Measurements from ENCODE around the gene NCAPG2.

The NCAPG2 gene

DNA sequence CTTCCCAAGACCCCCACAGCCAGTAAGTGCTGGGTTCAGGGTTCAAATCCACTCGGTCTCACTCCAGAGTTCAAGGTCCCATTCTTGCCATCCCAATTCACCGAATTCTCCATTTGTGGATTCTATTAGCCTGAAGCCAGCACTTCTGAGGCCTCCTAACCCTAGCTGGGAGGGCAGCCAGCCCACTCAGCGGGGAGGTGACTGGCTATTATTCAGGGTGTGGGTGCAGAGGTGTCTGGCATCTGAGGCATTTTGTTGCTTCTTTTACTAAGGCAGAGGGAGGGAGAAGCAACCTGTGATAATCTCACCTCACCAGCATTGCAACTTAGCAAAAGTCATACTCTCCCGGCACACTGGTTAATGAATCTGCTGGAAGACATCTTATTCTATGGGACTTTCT is 108.3 kb downstream of the NCAPG2 start:
- Histone ChIP-seq H3K79me1 (replicated peaks; ENCODE audit: low read length, poor library complexity, severe bottlenecking) (no peaks in the 10 kb centered on the region), H2AK5ac (ENCODE audit: low read length, severe bottlenecking) (no peak overlapping the region), H3K4me3 (ENCODE audit: insufficient read depth in 1 of 2, low read depth in 1 of 2, low read length in 2 of 2) (no peak overlapping the region), H4K8ac (ENCODE audit: low read length) (no peak overlapping the region), H3K14ac (ENCODE audit: low read length in 2 of 2) (no peak overlapping the region), H3K36me3 (ENCODE audit: control insufficient read depth in 1 of 2, insufficient read depth in 2 of 2, low read depth in 1 of 2, low read length in 2 of 2) (no peaks in the 10 kb centered on the region), H3K4me2 (ENCODE audit: low read length, poor library complexity, severe bottlenecking) (no peak overlapping the region), H3K4me1 (ENCODE audit: control insufficient read depth, insufficient read depth, low read depth, low read length) (no peaks in the 10 kb centered on the region), H3K9me3 (ENCODE audit: control insufficient read depth, low read length) (peaks cover 2% of the 10 kb centered on the region), H2AFZ (ENCODE audit: low read depth, low read length) (no peak overlapping the region), H2BK12ac (ENCODE audit: low read length in 2 of 2) (no peak overlapping the region), H3K18ac (ENCODE audit: low read depth in 1 of 2, low read length in 2 of 2) (no peak overlapping the region), H2BK120ac (ENCODE audit: low read depth, low read length) (no peak overlapping the region), H3K23ac (ENCODE audit: low read length in 2 of 2) (no peak overlapping the region), H3K9ac (ENCODE audit: low read length) (no peak overlapping the region), H3K27ac (ENCODE audit: low read length, poor library complexity, severe bottlenecking) (no peak overlapping the region), H3K4ac (ENCODE audit: low read depth in 1 of 2, low read length in 2 of 2) (no peak overlapping the region), H2BK5ac (ENCODE audit: low read depth, low read length, poor library complexity, severe bottlenecking) (no peak overlapping the region), H2BK15ac (ENCODE audit: low read depth, poor library complexity, severe bottlenecking) (no peak overlapping the region), H4K91ac (ENCODE audit: low read length) (no peak overlapping the region), H3K27me3 (ENCODE audit: control insufficient read depth in 1 of 2, insufficient read depth in 1 of 2, low read length in 2 of 2) (no peaks in the 10 kb centered on the region)
- DNase-seq: no peak
- WGBS: 91% methylated on average over 4 of the region's 4 CpGs

GRCh38 chr7:158595068-158595467 is 109.5 kb downstream of the NCAPG2 start:
- Histone ChIP-seq H3K4me3 (ENCODE audit: insufficient read depth in 1 of 2, low read depth in 1 of 2, low read length in 2 of 2) (peak overlapping the region in 1 of 2 experiments; percentile 0), H3K4me1 (ENCODE audit: control insufficient read depth, insufficient read depth, low read depth, low read length) (no peaks in the 10 kb centered on the region), H2AFZ (ENCODE audit: low read depth, low read length) (no peak overlapping the region), H3K79me1 (replicated peaks; ENCODE audit: low read length, poor library complexity, severe bottlenecking) (no peaks in the 10 kb centered on the region), H4K8ac (ENCODE audit: low read length) (no peak overlapping the region), H3K36me3 (ENCODE audit: control insufficient read depth in 1 of 2, insufficient read depth in 2 of 2, low read depth in 1 of 2, low read length in 2 of 2) (no peaks in the 10 kb centered on the region), H3K4me2 (ENCODE audit: low read length, poor library complexity, severe bottlenecking) (no peak overlapping the region), H3K23ac (ENCODE audit: low read length in 2 of 2) (no peak overlapping the region), H3K27ac (ENCODE audit: low read length, poor library complexity, severe bottlenecking) (no peak overlapping the region), H2BK12ac (ENCODE audit: low read length in 2 of 2) (no peak overlapping the region), H3K9me3 (ENCODE audit: control insufficient read depth, low read length) (peaks cover 2% of the 10 kb centered on the region), H2AK5ac (ENCODE audit: low read length, severe bottlenecking) (no peak overlapping the region), H3K18ac (ENCODE audit: low read depth in 1 of 2, low read length in 2 of 2) (no peak overlapping the region), H2BK5ac (ENCODE audit: low read depth, low read length, poor library complexity, severe bottlenecking) (no peak overlapping the region), H2BK120ac (ENCODE audit: low read depth, low read length) (no peak overlapping the region), H4K91ac (ENCODE audit: low read length) (no peak overlapping the region), H3K9ac (ENCODE audit: low read length) (no peak overlapping the region), H3K14ac (ENCODE audit: low read length in 2 of 2) (no peak overlapping the region), H3K4ac (ENCODE audit: low read depth in 1 of 2, low read length in 2 of 2) (no peak overlapping the region), H3K27me3 (ENCODE audit: control insufficient read depth in 1 of 2, insufficient read depth in 1 of 2, low read length in 2 of 2) (no peaks in the 10 kb centered on the region), H2BK15ac (ENCODE audit: low read depth, poor library complexity, severe bottlenecking) (no peak overlapping the region)
- 52% methylated on average over 2 of the region's 3 CpGs for WGBS
- DNase-seq: peak; percentile 46

- H3K23ac ChIP-seq (ENCODE audit: low read length in 2 of 2): no peak overlapping the region
- DNase-seq: no peak
- H2AFZ ChIP-seq (ENCODE audit: low read depth, low read length): no peak overlapping the region
- H4K91ac ChIP-seq (ENCODE audit: low read length): no peak overlapping the region
- no peak overlapping the region for H2BK120ac ChIP-seq (ENCODE audit: low read depth, low read length)
- 72% methylated on average over 1 of the region's 1 CpG for WGBS
- no peak overlapping the region for H2BK12ac ChIP-seq (ENCODE audit: low read length in 2 of 2)
- H3K4ac ChIP-seq (ENCODE audit: low read depth in 1 of 2, low read length in 2 of 2): no peak overlapping the region
- peaks cover 6 to 20% of the 10 kb centered on the region in 2 experiments for H3K27me3 ChIP-seq (ENCODE audit: control insufficient read depth in 1 of 2, insufficient read depth in 1 of 2, low read length in 2 of 2)
- H3K27ac ChIP-seq (ENCODE audit: low read length, poor library complexity, severe bottlenecking): no peak overlapping the region
- H2BK5ac ChIP-seq (ENCODE audit: low read depth, low read length, poor library complexity, severe bottlenecking): no peak overlapping the region
- H3K36me3 ChIP-seq (ENCODE audit: control insufficient read depth in 1 of 2, insufficient read depth in 2 of 2, low read depth in 1 of 2, low read length in 2 of 2): no peaks in the 10 kb centered on the region
- H3K4me2 ChIP-seq (ENCODE audit: low read length, poor library complexity, severe bottlenecking): no peak overlapping the region
- H3K9ac ChIP-seq (ENCODE audit: low read length): no peak overlapping the region
- no peak overlapping the region for H3K18ac ChIP-seq (ENCODE audit: low read depth in 1 of 2, low read length in 2 of 2)
- no peak overlapping the region for H2BK15ac ChIP-seq (ENCODE audit: low read depth, poor library complexity, severe bottlenecking)
- no peak overlapping the region for H3K4me3 ChIP-seq (ENCODE audit: insufficient read depth in 1 of 2, low read depth in 1 of 2, low read length in 2 of 2)
- no peak overlapping the region for H2AK5ac ChIP-seq (ENCODE audit: low read length, severe bottlenecking)
- peaks cover 2% of the 10 kb centered on the region for H3K9me3 ChIP-seq (ENCODE audit: control insufficient read depth, low read length)
- no peak overlapping the region for H3K14ac ChIP-seq (ENCODE audit: low read length in 2 of 2)
- no peaks in the 10 kb centered on the region for H3K79me1 ChIP-seq (replicated peaks; ENCODE audit: low read length, poor library complexity, severe bottlenecking)
- no peak overlapping the region for H4K8ac ChIP-seq (ENCODE audit: low read length)
- no peaks in the 10 kb centered on the region for H3K4me1 ChIP-seq (ENCODE audit: control insufficient read depth, insufficient read depth, low read depth, low read length)
Observed at GRCh38 chr7:158592541-158592940, 112.1 kb downstream of the NCAPG2 start.

DNA sequence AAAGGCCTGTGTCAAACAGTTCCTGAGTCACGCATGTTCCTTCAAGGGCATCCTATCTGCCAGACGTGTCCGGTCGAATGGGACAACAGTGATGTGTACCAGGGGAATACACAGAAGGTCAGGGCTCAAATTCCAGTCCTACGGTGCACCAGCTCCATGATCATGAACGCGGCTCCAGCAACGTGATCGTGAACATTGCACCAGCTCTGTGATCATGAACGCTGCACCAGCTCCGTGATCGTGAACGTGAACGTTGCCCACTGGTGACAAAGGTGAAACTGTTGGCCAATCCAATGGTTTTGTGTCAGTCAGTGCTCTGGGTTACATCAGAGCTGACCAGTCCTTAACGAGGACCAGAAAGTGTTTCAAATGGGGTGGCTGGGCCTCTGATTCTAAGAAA is 112.7 kb downstream of the NCAPG2 start:
- Histone ChIP-seq H3K9me3 (ENCODE audit: control insufficient read depth, low read length) (peaks cover 2% of the 10 kb centered on the region), H3K36me3 (ENCODE audit: control insufficient read depth in 1 of 2, insufficient read depth in 2 of 2, low read depth in 1 of 2, low read length in 2 of 2) (no peaks in the 10 kb centered on the region), H2BK15ac (ENCODE audit: low read depth, poor library complexity, severe bottlenecking) (no peak overlapping the region), H3K4me2 (ENCODE audit: low read length, poor library complexity, severe bottlenecking) (no peak overlapping the region), H3K9ac (ENCODE audit: low read length) (no peak overlapping the region), H3K79me1 (replicated peaks; ENCODE audit: low read length, poor library complexity, severe bottlenecking) (no peaks in the 10 kb centered on the region), H3K4me3 (ENCODE audit: insufficient read depth in 1 of 2, low read depth in 1 of 2, low read length in 2 of 2) (no peak overlapping the region), H3K27ac (ENCODE audit: low read length, poor library complexity, severe bottlenecking) (no peak overlapping the region), H2BK5ac (ENCODE audit: low read depth, low read length, poor library complexity, severe bottlenecking) (no peak overlapping the region), H3K4ac (ENCODE audit: low read depth in 1 of 2, low read length in 2 of 2) (no peak overlapping the region), H2BK120ac (ENCODE audit: low read depth, low read length) (no peak overlapping the region), H4K8ac (ENCODE audit: low read length) (no peak overlapping the region), H3K23ac (ENCODE audit: low read length in 2 of 2) (no peak overlapping the region), H4K91ac (ENCODE audit: low read length) (no peak overlapping the region), H2AK5ac (ENCODE audit: low read length, severe bottlenecking) (no peak overlapping the region), H2BK12ac (ENCODE audit: low read length in 2 of 2) (no peak overlapping the region), H3K18ac (ENCODE audit: low read depth in 1 of 2, low read length in 2 of 2) (no peak overlapping the region), H2AFZ (ENCODE audit: low read depth, low read length) (no peak overlapping the region), H3K4me1 (ENCODE audit: control insufficient read depth, insufficient read depth, low read depth, low read length) (peaks cover 2% of the 10 kb centered on the region), H3K14ac (ENCODE audit: low read length in 2 of 2) (no peak overlapping the region), H3K27me3 (ENCODE audit: control insufficient read depth in 1 of 2, insufficient read depth in 1 of 2, low read length in 2 of 2) (peaks cover 6 to 20% of the 10 kb centered on the region in 2 experiments)
- 89% methylated on average over 15 of the region's 15 CpGs for WGBS
- DNase-seq: no peak
